Activated CD4-positive, CD25-positive, alpha-beta regulatory T cell (primary cell): Measurements from ENCODE around the gene C20orf141.
"Not testable (repeated sequence)": the region's sequence is repeated elsewhere in the genome, so short reads cannot be mapped to it uniquely, and the experiment has no call there.

ENCODE experiments used
- DNase-seq, 4 experiments: peaks; one replicate each; lab custom pipeline; 2025; lab: John Stamatoyannopoulos, UW

Gene C20orf141

GRCh38 chr20:2820896-2821869 is 6.4 kb downstream of the C20orf141 start:
- DNase-seq: no peak

DNA sequence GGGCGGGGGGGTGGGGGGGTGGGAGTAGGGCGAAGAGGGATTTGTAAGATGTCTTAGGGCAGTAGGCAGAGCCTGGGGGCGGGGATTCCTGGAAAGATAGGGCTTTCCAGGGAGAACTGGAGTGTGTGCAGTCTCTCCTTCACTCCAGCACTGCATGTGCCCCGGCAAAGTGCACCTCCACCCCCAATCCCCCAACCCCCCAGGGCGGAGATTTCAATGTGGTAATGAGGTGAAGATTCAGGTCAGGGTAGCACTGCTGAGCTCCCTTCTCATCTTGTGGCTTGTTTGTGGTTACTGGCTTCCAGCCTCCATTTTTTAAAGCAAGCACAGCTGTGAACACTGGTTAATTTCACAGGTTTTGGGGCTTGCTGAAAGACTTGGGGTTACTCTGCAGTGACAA is 7.3 kb downstream of the C20orf141 start:
- DNase-seq: no peak

- DNase-seq: no peak
Observed at GRCh38 chr20:2825761-2826160, 11.0 kb downstream of the C20orf141 start.

DNA sequence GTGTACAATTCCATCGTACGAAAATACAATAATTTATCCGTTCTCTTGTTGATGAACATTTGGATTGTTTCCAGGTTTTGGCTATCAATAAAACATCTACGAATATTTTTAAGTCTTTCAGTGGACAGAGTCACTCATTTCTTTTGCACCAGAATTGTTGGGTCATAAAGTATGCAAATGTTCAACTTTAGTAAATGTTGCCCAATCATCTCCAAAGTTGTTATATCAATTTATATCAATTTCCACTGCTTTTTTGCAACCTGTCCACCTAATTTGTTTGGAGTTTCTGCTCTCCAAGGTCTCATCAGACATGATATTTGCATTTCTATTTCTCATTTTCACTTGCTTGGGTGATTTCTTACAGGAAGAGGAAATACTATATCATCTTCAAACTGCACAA is 11.9 kb downstream of the C20orf141 start:
- no peak for DNase-seq

- DNase-seq: no peak
Observed at GRCh38 chr20:2829376-2829775, 14.6 kb downstream of the C20orf141 start.

- not testable (repeated sequence) for DNase-seq
Observed at GRCh38 chr20:2831206-2831605, 16.4 kb downstream of the C20orf141 start.

- DNase-seq: no peak
Observed at GRCh38 chr20:2833761-2834160, 19.0 kb downstream of the C20orf141 start.

- no peak for DNase-seq
Observed at GRCh38 chr20:2834401-2835110, 19.8 kb downstream of the C20orf141 start.

DNA sequence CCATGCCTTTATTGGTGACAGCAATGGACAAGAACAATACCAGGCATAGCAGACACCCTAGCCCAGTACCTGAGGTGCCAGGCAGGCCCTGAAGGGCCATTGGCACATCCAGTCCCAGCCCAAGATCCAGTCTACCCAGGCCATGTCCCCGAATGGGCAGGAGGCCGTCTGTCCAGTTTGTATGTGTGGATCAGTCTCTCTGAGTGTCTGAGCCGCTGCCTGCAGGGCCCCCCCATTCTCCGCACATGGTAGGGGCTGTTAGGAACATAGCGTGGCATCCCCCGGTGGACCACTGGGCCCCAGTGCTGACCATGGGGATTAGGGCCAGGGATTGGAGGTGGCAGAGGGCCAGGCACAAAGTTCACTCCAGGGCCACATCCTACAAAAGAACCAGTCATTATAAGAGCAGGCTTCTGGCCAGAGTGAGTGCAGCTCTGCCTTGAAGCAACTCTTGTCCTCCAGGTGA is 20.6 kb downstream of the C20orf141 start:
- DNase-seq: no peak

DNA sequence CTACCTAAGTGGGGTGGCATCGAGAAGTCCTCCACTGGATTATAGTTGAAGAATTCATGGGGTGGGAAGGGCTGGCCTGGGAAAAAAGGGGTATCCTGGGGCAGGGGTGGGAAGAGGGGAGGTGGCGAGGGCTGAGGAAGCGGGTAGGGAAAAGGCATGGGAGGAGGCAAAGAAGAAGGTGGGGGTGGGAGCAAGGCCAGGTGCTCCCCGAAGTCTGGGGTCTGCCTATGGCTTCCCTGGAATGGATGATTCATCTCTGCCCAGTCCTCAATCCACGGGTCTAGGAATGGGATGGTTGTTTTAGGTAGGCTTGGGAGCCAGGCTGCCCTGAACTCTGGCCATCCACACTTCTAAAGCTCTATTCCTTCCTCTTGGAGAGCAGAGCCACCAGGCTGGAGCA is 21.2 kb downstream of the C20orf141 start:
- DNase-seq: no peak

GRCh38 chr20:2837221-2837960 is 22.6 kb downstream of the C20orf141 start:
- no peak for DNase-seq

DNA sequence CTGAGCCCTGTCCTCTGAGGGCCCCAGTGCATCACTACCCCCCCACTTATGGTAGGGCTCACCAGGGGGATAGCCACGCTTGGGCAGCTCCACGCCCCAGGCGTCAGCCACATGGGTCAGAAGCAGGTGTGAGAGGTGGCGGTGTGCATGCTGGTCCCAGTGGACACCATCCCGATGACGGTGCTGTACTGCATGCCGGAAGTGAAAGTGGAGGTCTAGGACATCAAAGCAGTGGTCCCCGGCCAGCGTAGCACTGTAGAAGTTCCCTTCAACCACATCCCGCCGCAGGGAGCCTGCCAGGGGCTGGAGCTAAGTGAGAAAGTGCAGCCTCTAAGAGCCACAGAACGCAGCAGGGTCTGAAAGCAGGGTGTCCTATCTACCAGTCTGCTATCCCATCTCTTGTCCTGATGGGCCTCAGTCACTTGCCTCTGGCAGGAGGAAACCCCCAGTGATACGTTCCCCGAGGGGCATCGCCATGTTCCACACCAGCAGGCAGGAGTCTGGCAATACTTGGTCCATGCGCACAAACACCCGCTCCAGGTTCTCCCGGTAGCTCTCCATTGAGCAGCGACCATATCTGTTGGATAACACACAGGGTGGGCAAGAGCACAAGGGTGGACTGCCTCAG is 23.5 kb downstream of the C20orf141 start:
- no peak for DNase-seq

DNA sequence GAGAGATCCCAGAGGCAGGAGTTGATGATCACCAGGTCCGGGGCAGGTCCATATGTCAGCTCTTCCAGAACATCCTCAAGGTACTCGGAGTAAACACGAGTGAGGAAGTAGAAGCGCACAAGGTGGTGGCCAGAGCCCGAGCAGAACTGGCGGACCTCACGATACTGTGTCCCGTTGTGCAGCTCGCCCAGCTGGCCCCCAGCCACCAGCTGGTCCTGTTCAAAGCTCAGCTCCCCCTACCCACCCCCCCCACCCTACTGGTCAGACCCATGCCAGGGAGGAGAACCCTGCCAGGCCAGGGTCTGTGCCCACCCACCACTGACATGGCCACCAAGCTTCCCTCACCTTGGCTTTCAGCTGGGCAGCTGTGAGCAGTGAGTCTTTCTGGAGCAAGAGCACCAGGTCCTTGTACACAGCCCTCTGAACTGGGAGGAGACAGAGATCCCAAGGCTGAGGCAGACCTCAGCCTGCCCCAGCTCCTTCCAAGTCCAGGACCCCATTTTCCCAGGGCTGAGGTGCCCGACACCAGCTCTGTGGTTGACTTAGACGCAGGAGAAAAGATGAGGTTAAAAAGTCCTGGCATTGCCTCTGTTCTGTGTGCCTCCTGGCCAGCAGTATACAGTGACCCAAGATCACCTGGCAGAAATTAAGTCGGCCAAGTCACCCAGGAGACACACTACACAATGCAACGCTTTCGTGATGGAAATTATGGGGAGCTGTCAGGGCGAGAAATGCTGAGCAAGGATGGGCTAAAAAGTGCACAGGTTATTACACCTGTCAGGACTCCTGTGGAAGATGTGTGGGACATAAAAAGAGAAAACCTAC is 24.3 kb downstream of the C20orf141 start:
- no peak for DNase-seq

DNA sequence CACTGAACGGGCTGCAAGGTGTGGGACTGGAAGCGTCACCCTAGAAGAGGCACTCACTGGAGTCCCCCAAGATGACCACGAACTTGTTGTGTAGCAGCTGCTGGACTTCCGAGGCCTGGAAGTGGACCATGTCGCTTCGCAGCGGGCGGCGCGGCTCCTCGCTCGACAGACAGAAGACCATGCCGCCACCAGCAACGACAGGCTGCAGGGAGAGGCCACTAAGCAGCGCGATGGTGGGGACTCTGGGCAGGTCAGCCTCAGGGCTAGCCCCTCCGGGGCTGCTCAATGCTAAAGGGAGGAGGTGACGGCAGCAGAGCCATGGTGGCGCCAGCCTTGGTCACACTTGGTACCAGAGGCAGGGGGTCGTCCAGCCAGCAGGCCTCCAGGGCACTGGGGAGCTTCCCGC is 24.9 kb downstream of the C20orf141 start:
- no peak for DNase-seq

DNA sequence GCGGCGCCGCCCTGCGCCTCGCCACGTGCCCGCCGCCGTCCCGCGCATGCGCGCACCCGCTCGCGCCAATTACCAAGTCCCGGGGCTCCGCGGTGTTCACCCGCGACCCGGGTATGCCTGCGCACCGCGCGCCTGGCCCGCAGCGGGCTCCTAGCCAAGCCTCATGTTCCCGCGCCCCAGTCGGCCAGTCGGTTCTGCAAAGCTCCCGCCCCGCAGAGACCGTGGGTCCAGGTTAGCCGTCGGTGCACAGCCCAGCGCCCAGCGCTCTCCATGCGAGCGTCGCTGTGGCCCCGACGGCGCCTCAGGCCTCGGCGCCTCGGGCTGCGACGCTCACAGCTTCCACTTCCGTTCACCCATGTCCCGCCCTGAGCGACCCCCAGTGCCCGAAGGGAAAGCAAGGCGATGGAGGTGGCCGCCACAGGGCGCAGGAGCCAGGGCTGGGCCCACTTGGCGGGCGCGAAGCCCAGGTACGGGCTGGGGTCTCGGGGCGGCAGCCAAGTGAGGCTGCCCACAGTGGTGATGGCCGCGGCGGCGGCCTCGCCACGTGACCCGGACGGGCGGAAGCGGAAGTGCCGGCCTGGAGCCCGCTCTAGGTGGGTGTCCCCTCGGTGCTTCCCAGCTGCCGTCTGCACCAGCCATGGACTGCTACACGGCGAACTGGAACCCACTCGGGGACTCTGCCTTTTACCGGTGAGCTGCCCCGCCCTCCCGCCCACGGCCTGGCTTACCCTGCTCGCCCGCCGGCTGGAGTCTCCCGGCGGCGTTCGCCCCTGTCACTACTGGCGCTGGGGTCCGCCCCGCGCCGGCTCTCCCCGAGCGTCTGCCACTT is 25.6 kb downstream of the C20orf141 start, which contains the start of the genes PCED1A and VPS16:
Gene PCED1A (minus strand): TSS at position 518 of the 829 bp plus-strand sequence. CDS start 743 bp downstream, outside the sequence.
Gene VPS16 (plus strand): TSS at position 608 of the 829 bp plus-strand sequence. CDS start 30 bp downstream, at position 638.
- DNase-seq: peak; percentile 63 to 84 (median 78)

DNA sequence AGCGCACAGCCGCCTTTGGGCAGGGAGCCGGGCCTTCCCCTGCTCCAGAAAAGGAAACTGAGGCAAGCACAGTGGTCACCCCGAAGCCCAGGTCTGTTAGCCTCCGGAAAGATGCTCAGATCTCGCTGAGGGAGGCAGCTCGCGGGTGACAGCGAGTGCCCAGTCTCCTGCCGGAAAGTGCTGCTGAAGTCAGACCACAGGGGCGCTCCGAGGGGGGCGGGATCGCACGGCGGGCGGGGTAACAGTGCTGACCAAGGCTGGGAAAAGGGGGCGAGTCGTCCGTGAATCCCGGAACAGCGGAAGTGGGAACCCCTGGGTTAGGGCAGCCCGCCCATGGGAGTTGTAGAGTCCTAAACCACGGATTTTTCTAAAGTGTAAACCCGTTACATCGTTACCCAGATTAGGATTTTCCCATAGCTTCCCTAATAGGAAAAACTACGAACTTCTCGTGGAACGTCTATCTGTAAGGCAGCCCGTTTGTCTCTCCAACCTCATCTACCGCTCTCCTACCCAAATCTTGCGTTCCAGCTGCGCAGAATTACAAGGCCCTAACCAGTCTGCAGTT is 26.3 kb downstream of the C20orf141 start:
- DNase-seq: no peak

- DNase-seq: no peak
Observed at GRCh38 chr20:2845607-2846006, 30.8 kb downstream of the C20orf141 start.

DNA sequence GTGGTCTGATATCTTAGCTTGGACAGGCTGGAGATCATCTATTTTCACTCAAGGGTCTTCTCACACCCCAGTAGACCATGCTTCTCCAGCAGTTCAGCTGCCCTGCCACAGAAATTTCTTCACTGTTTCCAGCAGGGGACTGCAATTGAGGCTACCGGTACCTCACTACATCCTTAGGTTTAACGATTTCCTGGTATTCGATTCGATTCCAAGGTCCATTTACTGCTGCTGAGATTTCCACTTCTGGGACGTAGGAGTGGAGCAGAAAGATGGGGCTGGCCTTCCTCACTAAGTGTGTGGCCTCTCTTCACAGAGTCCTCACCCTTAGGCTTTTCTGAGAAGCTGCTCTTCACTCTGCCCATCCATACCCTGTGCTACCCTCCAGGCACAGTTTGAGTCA is 31.9 kb downstream of the C20orf141 start:
- DNase-seq: no peak

DNA sequence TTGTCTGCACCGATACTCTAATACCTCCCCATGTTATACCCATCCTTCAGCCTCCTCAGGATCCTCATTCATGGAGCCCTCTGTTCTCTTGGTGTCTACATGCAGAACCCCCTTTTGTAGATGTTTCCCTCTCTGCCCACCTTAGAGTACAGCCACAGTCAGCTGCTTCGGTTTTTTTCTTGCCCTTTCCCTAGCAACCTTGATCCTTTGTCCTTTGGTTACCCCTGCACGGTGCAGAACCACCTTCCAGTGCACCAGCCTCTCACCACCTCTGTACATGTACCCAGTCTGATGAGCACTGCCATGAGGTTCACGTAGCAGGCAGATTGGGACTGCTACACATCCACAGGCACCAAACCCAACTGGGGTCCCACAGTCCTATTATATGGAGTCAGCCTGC is 33.0 kb downstream of the C20orf141 start:
- DNase-seq: no peak
